Bronchial epithelial cell (primary cell): ENCODE results near the gene CLCN4. TPM values are rescaled to one million over a fixed set of nuclear protein-coding genes. Genes with fewer than 3 reads are reported as not detected.
A peak's percentile ranks its signal among the peaks of the same experiment; 100 is the strongest.

ENCODE experiments used
- DNase-seq: peaks from one replicate; pipeline ENCODE4 v3.0.0-alpha.2; 2010; ENCODE audit warnings: low read depth
- FAIRE-seq: peaks from 2 replicates; lab custom pipeline; 2011; peaks lifted over from hg19 to GRCh38; lab: Jason Lieb, UNC
- H3K27me3 ChIP-seq: 2 replicates; pipeline ENCODE4 v1.5.1; 2011; ENCODE audit warnings: low read length; ENCODE audit not compliant: control insufficient read depth, insufficient read depth
- H3K36me3 ChIP-seq: 2 replicates; pipeline ENCODE4 v1.5.1; 2011; ENCODE audit warnings: low read length; ENCODE audit not compliant: control insufficient read depth, insufficient read depth
- H3K4me3 ChIP-seq: 2 replicates; pipeline ENCODE4 v1.5.1; 2011; ENCODE audit warnings: mild to moderate bottlenecking, low read depth, low read length, control low read depth
- CTCF ChIP-seq: IDR thresholded peaks from 2 replicates; pipeline ENCODE4 v1.5.1; 2011; ENCODE audit warnings: mild to moderate bottlenecking, moderate library complexity, low read length, control low read depth, inconsistent platforms; ENCODE audit not compliant: insufficient read depth, severe bottlenecking
- total RNA-seq: library from RNA; depleted of rRNA; stranded (reverse); fragments of >200 nt; gene quantifications from 2 replicates; pipeline ENCODE4 v1.2.1, GENCODE V29; 2014

CLCN4 gene
- total RNA-seq, 1 donor from 2014 or later = 1.3 TPM

GRCh38 chrX:10195947-10196346 is 39.2 kb downstream of the CLCN4 start:
- Histone ChIP-seq H3K4me3 (no peak overlapping the region), H3K36me3 (no peaks in the 10 kb centered on the region), H3K27me3 (no peaks in the 10 kb centered on the region)
- no peak for TF ChIP-seq CTCF
- FAIRE-seq = no peak
- no peak for DNase-seq

- FAIRE-seq = no peak
- peak; percentile 55 for DNase-seq
- H3K36me3 ChIP-seq = no peaks in the 10 kb centered on the region
- no peaks in the 10 kb centered on the region for H3K27me3 ChIP-seq
- no peak overlapping the region for H3K4me3 ChIP-seq
- no peak for TF ChIP-seq CTCF
Observed at GRCh38 chrX:10197279-10198210, 40.8 kb downstream of the CLCN4 start.

GRCh38 chrX:10198254-10198653 is 41.5 kb downstream of the CLCN4 start:
- peak; percentile 32 for FAIRE-seq
- Histone ChIP-seq H3K27me3 (no peaks in the 10 kb centered on the region), H3K36me3 (no peaks in the 10 kb centered on the region), H3K4me3 (no peak overlapping the region)
- TF ChIP-seq CTCF = no peak
- DNase-seq = no peak

GRCh38 chrX:10199212-10199611 is 42.4 kb downstream of the CLCN4 start:
- no peak for TF ChIP-seq CTCF
- FAIRE-seq (no peak), DNase-seq (peak; percentile 18)
- Histone ChIP-seq H3K36me3 (no peaks in the 10 kb centered on the region), H3K27me3 (no peaks in the 10 kb centered on the region), H3K4me3 (no peak overlapping the region)

- no peaks in the 10 kb centered on the region for H3K27me3 ChIP-seq
- H3K36me3 ChIP-seq = no peaks in the 10 kb centered on the region
- no peak for FAIRE-seq
- TF ChIP-seq CTCF = no peak
- H3K4me3 ChIP-seq = no peak overlapping the region
- DNase-seq = no peak
Observed at GRCh38 chrX:10203617-10204016, 46.8 kb downstream of the CLCN4 start.

- Histone ChIP-seq H3K4me3 (no peak overlapping the region), H3K36me3 (no peaks in the 10 kb centered on the region), H3K27me3 (no peaks in the 10 kb centered on the region)
- FAIRE-seq (no peak), DNase-seq (no peak)
- TF ChIP-seq CTCF = no peak
Observed at GRCh38 chrX:10206317-10206716, 49.5 kb downstream of the CLCN4 start.
